Measurements from ENCODE around the gene SLC16A13. TPM values are rescaled to one million over a fixed set of nuclear protein-coding genes. Genes with fewer than 3 reads are reported as not detected.

Gene SLC16A13
- total RNA-seq, 6 experiments from 2014 or later: 1.6 to 3.4 (median 1.9) TPM

GRCh38 chr17:7014995-7015958, 20.5 kb upstream of the SLC16A13 start:
- Mint-ChIP-seq H3K27me3 (ENCODE audit: insufficient read depth) (no peaks in the 10 kb centered on the region; the same call in 1 of the 2 replicates), H3K9me3 (peaks cover 7% of the 10 kb centered on the region; the same call in 1 of the 2 replicates), H3K4me1 (ENCODE audit: low read depth) (peaks cover 53% of the 10 kb centered on the region), H3K36me3 (ENCODE audit: low read depth) (peaks cover 19% of the 10 kb centered on the region), H3K4me3 (peak overlapping the region; percentile 93), H3K27ac (peak overlapping the region; percentile 97)
- TF ChIP-seq CTCF (IDR thresholded peaks at IDR 0.05): peak; percentile 76
- DNase-seq: peak; percentile 39

- Mint-ChIP-seq H3K4me3 (no peak overlapping the region), H3K27me3 (ENCODE audit: insufficient read depth) (no peaks in the 10 kb centered on the region; the same call in none of the 2 replicates), H3K27ac (0 out of 2 replicates have a peak overlapping the region, but pooled peaks have one; percentile 97), H3K36me3 (ENCODE audit: low read depth) (peaks cover 19% of the 10 kb centered on the region), H3K4me1 (ENCODE audit: low read depth) (peaks cover 46% of the 10 kb centered on the region), H3K9me3 (peaks cover 7% of the 10 kb centered on the region; the same call in 1 of the 2 replicates)
- TF ChIP-seq CTCF (IDR thresholded peaks at IDR 0.05): no peak
- DNase-seq: no peak
These were observed 19.4 kb upstream of the SLC16A13 start for GRCh38 chr17:7016418-7016817.

GRCh38 chr17:7016886-7017826, 18.7 kb upstream of the SLC16A13 start:
- TF ChIP-seq CTCF (IDR thresholded peaks at IDR 0.05): no peak
- DNase-seq: no peak
- H3K9me3 Mint-ChIP-seq: peaks cover 7% of the 10 kb centered on the region; the same call in 1 of the 2 replicates
- peaks cover 42% of the 10 kb centered on the region for H3K4me1 Mint-ChIP-seq (ENCODE audit: low read depth)
- H3K36me3 Mint-ChIP-seq (ENCODE audit: low read depth): peaks cover 19% of the 10 kb centered on the region
- H3K27ac Mint-ChIP-seq: no peak overlapping the region
- no peak overlapping the region for H3K4me3 Mint-ChIP-seq
- no peaks in the 10 kb centered on the region; the same call in none of the 2 replicates for H3K27me3 Mint-ChIP-seq (ENCODE audit: insufficient read depth)

GRCh38 chr17:7017827-7018200, 18.0 kb upstream of the SLC16A13 start:
- peaks cover 2% of the 10 kb centered on the region for H3K27me3 Mint-ChIP-seq (ENCODE audit: insufficient read depth)
- H3K36me3 Mint-ChIP-seq (ENCODE audit: low read depth): peaks cover 18% of the 10 kb centered on the region
- no peak overlapping the region; the same call in 1 of the 2 replicates for H3K27ac Mint-ChIP-seq
- DNase-seq: no peak
- H3K4me3 Mint-ChIP-seq: no peak overlapping the region
- TF ChIP-seq CTCF (IDR thresholded peaks at IDR 0.05): no peak
- peaks cover 42% of the 10 kb centered on the region for H3K4me1 Mint-ChIP-seq (ENCODE audit: low read depth)
- H3K9me3 Mint-ChIP-seq: peaks cover 7% of the 10 kb centered on the region; the same call in 1 of the 2 replicates

GRCh38 chr17:7018331-7018964, 17.4 kb upstream of the SLC16A13 start:
- DNase-seq: no peak
- no peak overlapping the region for H3K27ac Mint-ChIP-seq
- peaks cover 11% of the 10 kb centered on the region for H3K36me3 Mint-ChIP-seq (ENCODE audit: low read depth)

More at GRCh38 chr17:7018331-7018964, 17.4 kb upstream of the SLC16A13 start:
- Mint-ChIP-seq H3K9me3 (peaks cover 7% of the 10 kb centered on the region; the same call in 1 of the 2 replicates), H3K27me3 (ENCODE audit: insufficient read depth) (peaks cover 7% of the 10 kb centered on the region), H3K4me1 (ENCODE audit: low read depth) (peaks cover 36% of the 10 kb centered on the region), H3K4me3 (no peak overlapping the region)
- TF ChIP-seq CTCF (IDR thresholded peaks at IDR 0.05): no peak
